ELF-1 (cell line): ENCODE measurements around the gene TKTL1.
"Not testable (repeated sequence)": the region's sequence is repeated elsewhere in the genome, so short reads cannot be mapped to it uniquely, and the experiment has no call there.

Experiments used
- DNase-seq: peaks from one replicate; pipeline ENCODE4 v3.0.0-alpha.2; 2016; ENCODE audit warnings: low read depth, low spot score

Gene TKTL1

GRCh38 chrX:154295664-154296310 is at the start of gene TKTL1:
Gene TKTL1 (plus strand): TSS chrX:154295795. CDS start chrX:154295860, 65 bp downstream.
- no peak for DNase-seq

GRCh38 chrX:154247377-154248045 is 48.1 kb upstream of the TKTL1 start:
- not testable (repeated sequence) for DNase-seq

DNA sequence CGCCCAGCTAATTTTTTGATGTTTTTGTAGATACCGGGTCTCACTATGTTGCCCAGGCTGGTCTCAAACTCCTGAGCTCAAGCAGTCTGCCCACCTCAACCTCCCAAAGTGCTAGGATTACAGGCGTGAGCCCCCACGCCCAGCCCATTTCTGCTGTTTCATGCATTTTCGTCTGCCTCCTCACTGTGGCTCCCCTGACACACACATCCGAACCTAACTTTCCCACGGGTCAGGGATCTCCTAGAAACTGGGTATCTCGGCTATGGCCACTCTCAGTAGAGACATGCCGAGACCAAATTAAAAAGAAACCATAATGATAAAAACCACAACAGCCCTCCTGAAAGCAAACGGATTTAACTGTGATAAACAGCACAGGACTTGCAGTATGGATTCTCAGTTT is 47.5 kb upstream of the TKTL1 start:
- DNase-seq, result not testable (repeated sequence)

DNA sequence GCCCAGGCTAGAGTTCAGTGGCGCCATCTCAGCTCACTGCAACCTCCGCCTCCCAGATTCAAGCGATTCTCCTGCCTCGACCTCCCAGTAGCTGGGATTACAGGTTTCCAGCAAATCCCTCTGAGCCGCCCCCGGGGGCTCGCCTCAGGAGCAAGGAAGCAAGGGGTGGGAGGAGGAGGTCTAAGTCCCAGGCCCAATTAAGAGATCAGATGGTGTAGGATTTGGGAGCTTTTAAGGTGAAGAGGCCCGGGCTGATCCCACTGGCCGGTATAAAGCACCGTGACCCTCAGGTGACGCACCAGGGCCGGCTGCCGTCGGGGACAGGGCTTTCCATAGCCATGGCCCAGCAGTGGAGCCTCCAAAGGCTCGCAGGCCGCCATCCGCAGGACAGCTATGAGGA is 38.3 kb upstream of the TKTL1 start, which contains the start of gene OPN1MW3:
OPN1MW3 (plus strand) TSS at position 301 of the 400 bp plus-strand sequence; CDS start at position 339, 38 bp downstream.
- not testable (repeated sequence) for DNase-seq

GRCh38 chrX:154258711-154259110 is 36.9 kb upstream of the TKTL1 start:
- not testable (repeated sequence) for DNase-seq

- not testable (repeated sequence) for DNase-seq
Observed at GRCh38 chrX:154263072-154263471, 32.5 kb upstream of the TKTL1 start.

- not testable (repeated sequence) for DNase-seq
Observed at GRCh38 chrX:154269245-154269644, 26.4 kb upstream of the TKTL1 start.

DNA sequence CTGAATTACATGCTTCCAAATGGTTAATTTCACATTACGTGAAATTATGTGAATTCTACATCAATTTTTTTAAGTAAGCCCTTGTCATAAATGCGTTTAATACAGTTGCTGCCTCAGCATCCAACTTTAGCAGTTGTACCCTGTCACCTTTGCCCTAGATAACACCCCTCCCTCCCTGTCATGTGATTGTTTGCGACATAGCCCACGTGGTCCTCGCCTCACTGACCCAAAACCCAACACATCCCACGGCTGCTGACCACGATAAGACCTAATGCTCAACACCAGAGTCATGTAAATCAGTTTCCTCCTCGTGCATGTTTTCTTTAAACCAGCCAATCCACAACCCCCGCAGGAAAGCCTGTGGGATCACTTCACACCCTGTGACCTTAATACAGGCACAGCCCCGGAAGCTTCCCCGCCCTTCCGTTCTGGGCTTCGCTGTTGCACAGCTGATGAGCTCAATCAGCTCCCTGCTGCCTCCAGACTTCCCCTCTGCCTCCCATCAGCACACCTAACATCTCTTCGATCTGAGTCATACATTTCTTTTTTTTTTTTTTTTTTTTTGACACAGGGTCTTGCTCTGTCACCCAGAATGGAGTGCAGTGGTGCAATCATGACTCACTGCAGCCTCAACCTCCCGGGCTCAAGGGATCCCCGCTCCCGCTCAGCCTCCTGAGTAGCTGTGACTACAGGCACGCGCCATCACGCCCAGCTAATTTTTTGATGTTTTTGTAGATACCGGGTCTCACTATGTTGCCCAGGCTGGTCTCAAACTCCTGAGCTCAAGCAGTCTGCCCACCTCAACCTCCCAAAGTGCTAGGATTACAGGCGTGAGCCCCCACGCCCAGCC is 10.9 kb upstream of the TKTL1 start:
- not testable (repeated sequence) for DNase-seq

GRCh38 chrX:154286406-154286805 is 9.2 kb upstream of the TKTL1 start:
- not testable (repeated sequence) for DNase-seq

GRCh38 chrX:154294791-154295574 is 612 bp upstream of the TKTL1 start, which contains the start of gene TEX28:
Gene TEX28 (minus strand): TSS chrX:154295124. CDS start chrX:154292117, 3,007 bp downstream.
- DNase-seq, result no peak

GRCh38 chrX:154296731-154297130 is 1.1 kb downstream of the TKTL1 start:
- DNase-seq, result no peak

GRCh38 chrX:154298312-154298711 is 2.7 kb downstream of the TKTL1 start:
- no peak for DNase-seq

- DNase-seq, result no peak
Observed at GRCh38 chrX:154300816-154301215, 5.2 kb downstream of the TKTL1 start.

GRCh38 chrX:154302998-154303397 is 7.4 kb downstream of the TKTL1 start:
- not testable (repeated sequence) for DNase-seq

DNA sequence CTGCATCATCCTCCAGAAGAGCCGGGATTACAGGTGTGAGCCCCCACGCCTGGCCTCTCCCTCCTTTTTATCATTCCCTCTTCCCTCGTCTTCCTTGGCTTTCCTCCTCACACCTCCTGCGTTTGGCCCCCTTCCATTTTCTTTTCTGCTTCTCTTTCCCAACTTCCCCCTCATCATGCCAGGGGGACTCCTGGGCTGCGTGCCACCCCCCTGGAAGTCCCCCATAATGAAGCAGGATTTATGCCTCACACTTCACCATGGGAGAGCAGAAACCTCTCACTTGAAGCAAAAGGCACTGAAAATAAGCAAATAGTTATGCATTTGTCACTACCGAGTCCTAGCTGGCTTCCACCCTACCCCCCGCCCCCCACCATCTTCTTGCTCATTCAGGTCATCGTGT is 7.9 kb downstream of the TKTL1 start:
- DNase-seq, result no peak

DNA sequence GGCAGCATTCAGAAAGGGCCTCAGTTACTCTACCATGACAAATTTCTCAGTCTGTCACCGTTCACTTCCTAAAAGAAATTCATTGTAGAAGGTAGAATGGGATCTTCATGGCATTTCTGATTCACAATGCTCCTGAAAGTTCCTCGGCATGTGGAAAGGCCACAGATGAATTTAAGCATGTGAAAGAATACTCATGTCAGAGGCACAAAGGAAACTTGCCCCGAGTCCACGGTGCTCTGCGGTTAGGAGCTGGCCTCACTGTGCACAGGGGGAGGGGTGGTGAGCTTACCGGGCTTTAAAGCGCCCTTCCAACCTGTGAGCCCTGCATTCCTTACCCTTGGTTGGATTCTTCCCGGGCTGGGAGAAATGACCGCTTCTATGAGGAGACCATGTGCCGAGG is 9.3 kb downstream of the TKTL1 start:
- DNase-seq, result peak; percentile 56

GRCh38 chrX:154305541-154306205 is 10.1 kb downstream of the TKTL1 start:
- no peak for DNase-seq

DNA sequence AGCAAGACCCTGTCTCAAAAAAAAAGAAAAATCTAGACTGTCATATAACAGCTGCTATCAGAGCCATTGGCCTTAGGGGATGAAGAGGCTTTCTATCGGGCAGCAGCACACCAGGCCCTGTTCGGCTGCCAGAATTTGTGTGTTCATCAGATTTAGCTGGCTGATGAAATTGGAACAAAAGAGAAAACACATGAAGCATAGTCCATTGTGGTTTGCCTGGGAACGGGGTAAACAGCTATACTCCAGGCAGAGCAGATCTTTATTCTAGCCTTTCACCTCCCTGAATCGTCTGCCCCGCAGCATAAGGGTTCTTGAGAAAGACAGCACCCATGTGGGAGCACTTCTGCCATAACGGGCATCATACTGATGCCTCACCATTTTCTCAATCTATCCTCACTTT is 11.6 kb downstream of the TKTL1 start:
- DNase-seq, result no peak

- DNase-seq, result peak; percentile 88
Observed at GRCh38 chrX:154308108-154308946, 12.7 kb downstream of the TKTL1 start.
